ENCODE results near the gene ASB1.

ASB1 gene

GRCh38 chr2:238475566-238475965 lies 48.8 kb downstream of the ASB1 start:
- DNase-seq (ENCODE audit: low read depth): no peak
- no peak overlapping the region for H3K4me3 ChIP-seq (ENCODE audit: low read depth, low read length)
- TF ChIP-seq CTCF (conservative IDR thresholded peaks at IDR 0.05; ENCODE audit: low read depth, low read length): no peak

- H3K4me3 ChIP-seq (ENCODE audit: low read depth, low read length): no peak overlapping the region
- DNase-seq (ENCODE audit: low read depth): no peak
- TF ChIP-seq CTCF (conservative IDR thresholded peaks at IDR 0.05; ENCODE audit: low read depth, low read length): no peak
Measured at GRCh38 chr2:238476258-238476657, 49.5 kb downstream of the ASB1 start.

GRCh38 chr2:238478216-238478615 lies 51.5 kb downstream of the ASB1 start:
- H3K4me3 ChIP-seq (ENCODE audit: low read depth, low read length): no peak overlapping the region
- DNase-seq (ENCODE audit: low read depth): no peak
- no peak for TF ChIP-seq CTCF (conservative IDR thresholded peaks at IDR 0.05; ENCODE audit: low read depth, low read length)

GRCh38 chr2:238479847-238480246 lies 53.1 kb downstream of the ASB1 start:
- no peak for DNase-seq (ENCODE audit: low read depth)
- H3K4me3 ChIP-seq (ENCODE audit: low read depth, low read length): no peak overlapping the region
- no peak for TF ChIP-seq CTCF (conservative IDR thresholded peaks at IDR 0.05; ENCODE audit: low read depth, low read length)

- H3K4me3 ChIP-seq (ENCODE audit: low read depth, low read length): no peak overlapping the region
- DNase-seq (ENCODE audit: low read depth): no peak
- TF ChIP-seq CTCF (conservative IDR thresholded peaks at IDR 0.05; ENCODE audit: low read depth, low read length): no peak
Measured at GRCh38 chr2:238483021-238483420, 56.3 kb downstream of the ASB1 start.

DNA sequence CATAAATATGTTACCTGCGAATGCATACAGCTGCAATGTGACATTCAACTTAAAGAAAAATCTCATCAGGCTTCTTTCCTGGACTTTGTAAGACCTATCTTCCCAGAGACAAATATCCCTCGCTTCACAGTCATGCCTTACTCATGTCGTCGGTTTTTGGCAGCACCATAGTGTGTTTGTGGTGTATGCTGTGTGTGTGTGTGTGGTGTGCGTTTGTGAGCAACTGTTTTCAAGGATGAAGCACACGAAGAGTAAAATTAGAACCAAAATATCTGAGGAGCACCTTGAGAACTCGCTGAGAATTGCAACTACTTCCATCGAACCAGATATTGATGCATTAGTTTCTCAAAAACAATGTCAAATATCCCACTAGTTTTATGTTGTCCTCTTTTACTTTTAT lies 56.9 kb downstream of the ASB1 start:
- no peak for DNase-seq (ENCODE audit: low read depth)
- no peak overlapping the region for H3K4me3 ChIP-seq (ENCODE audit: low read depth, low read length)
- TF ChIP-seq CTCF (conservative IDR thresholded peaks at IDR 0.05; ENCODE audit: low read depth, low read length): no peak

GRCh38 chr2:238484522-238485452 lies 58.1 kb downstream of the ASB1 start:
- H3K4me3 ChIP-seq (ENCODE audit: low read depth, low read length): no peak overlapping the region
- TF ChIP-seq CTCF (conservative IDR thresholded peaks at IDR 0.05; ENCODE audit: low read depth, low read length): no peak
- DNase-seq (ENCODE audit: low read depth): no peak

Measured in choroid plexus epithelial cell (primary cell).